GM12891 (cell line): ENCODE measurements around the gene REPIN1.

Experiments used
- POLR2A ChIP-seq: IDR thresholded peaks from 2 replicates; pipeline ENCODE4 v1.6.1; 2011; ENCODE audit warnings: low read depth, low read length, control low read depth
- POLR2AphosphoS5 ChIP-seq: IDR thresholded peaks from 2 replicates; pipeline ENCODE4 v1.6.1; 2011; ENCODE audit warnings: low read depth, low read length, control low read depth

GRCh38 chr7:150406567-150407421 is 38.2 kb downstream of the REPIN1 start:
- TF ChIP-seq POLR2AphosphoS5 (no peak), POLR2A (no peak)
